NT2/D1 (cell line): ENCODE data around the gene ALLC.

Experiments
- DNase-seq: peaks from one replicate; pipeline ENCODE4 v3.0.0-alpha.2; 2011; ENCODE audit warnings: low read depth, low spot score
- H3K27me3 ChIP-seq: 2 replicates; pipeline ENCODE4 v1.6.0; 2011; ENCODE audit warnings: mild to moderate bottlenecking; ENCODE audit not compliant: insufficient read length, insufficient read depth
- H3K36me3 ChIP-seq: 2 replicates; pipeline ENCODE4 v1.6.1; 2011; ENCODE audit warnings: mild to moderate bottlenecking, low read length, mixed read lengths; ENCODE audit not compliant: insufficient read depth, insufficient read length
- H3K4me1 ChIP-seq: 2 replicates; pipeline ENCODE4 v1.5.1; 2011; ENCODE audit not compliant: insufficient read depth, insufficient read length
- H3K4me3 ChIP-seq: 2 replicates; pipeline ENCODE4 v1.5.1; 2011; ENCODE audit warnings: low read depth; ENCODE audit not compliant: insufficient read length
- H3K9ac ChIP-seq: 2 replicates; pipeline ENCODE4 v1.6.0; 2011; ENCODE audit warnings: low read depth; ENCODE audit not compliant: insufficient read length
- H3K9me3 ChIP-seq: 2 replicates; pipeline ENCODE4 v1.5.1; 2011; ENCODE audit warnings: mild to moderate bottlenecking, low read length; ENCODE audit not compliant: insufficient read depth
- SUZ12 ChIP-seq: IDR thresholded peaks from 2 replicates; pipeline ENCODE4 v1.6.1; 2011; ENCODE audit not compliant: insufficient read length, insufficient read depth; ENCODE audit errors: extremely low read depth
- YY1 ChIP-seq: IDR thresholded peaks from 2 replicates; pipeline ENCODE4 v1.6.1; 2011; ENCODE audit not compliant: insufficient read length, insufficient read depth
- ZNF274 ChIP-seq: IDR thresholded peaks from 2 replicates; pipeline ENCODE4 v1.6.1; 2011; ENCODE audit warnings: mild to moderate bottlenecking, low read depth, low read length

ALLC gene

DNA sequence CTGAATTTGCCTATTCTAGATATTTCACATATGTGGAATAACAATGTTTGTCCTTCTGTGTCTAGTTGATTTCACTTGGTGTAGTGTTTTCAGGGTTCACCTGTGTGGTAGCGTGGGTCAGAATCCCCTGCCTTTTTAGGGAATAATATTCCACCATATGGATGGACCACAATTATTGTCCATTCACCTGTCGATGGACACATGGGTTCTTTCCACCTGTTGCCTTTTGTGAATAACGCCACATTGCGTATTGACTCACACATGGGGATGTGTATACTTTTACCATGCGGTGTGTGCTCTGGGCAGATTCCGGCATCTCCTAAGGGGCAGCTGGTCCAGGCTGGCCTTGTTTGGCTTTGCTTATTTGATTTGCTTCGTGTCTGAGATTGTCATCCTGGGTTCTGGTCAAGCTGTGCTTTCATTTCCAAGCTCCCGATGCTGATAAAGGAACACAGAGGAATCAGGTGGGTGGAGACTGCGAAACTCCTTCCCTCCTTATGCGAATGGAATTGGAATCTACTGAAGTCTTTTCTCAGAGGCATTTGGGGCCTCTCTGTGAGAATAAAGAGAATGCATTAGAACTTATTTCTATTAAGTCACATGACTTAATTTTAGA lies 18.9 kb upstream of the ALLC start:
- no peak for TF ChIP-seq SUZ12
- TF ChIP-seq ZNF274 = no peak
- no peak for TF ChIP-seq YY1

DNA sequence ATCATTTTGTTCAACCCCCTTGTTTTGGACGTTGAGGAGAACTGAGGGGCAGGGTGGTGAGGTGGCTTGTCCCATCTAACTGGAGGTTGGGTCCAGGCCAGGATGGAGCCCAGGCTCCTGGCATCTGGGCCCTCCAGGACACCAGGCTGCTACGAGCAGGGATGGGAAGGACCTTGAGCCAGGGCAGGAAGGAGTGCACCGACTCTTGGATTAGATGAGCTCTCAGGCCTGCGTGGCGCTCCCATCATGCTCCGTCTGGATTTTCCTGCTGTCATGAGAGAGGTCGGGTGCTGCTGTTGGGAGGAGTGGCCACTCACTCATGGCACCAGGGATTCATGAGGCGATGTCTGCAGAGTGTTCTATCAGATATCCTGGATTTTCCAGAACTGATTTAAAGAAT lies 18.3 kb upstream of the ALLC start:
- DNase-seq = no peak
- no peak overlapping the region for H3K4me3 ChIP-seq
- H3K36me3 ChIP-seq = no peaks in the 10 kb centered on the region
- H3K9me3 ChIP-seq = no peaks in the 10 kb centered on the region
- H3K9ac ChIP-seq = no peak overlapping the region
- TF ChIP-seq ZNF274 (no peak), YY1 (no peak), SUZ12 (no peak)
- H3K4me1 ChIP-seq = peaks cover 2% of the 10 kb centered on the region
- no peaks in the 10 kb centered on the region for H3K27me3 ChIP-seq

More for the DNA sequence above, 18.9 kb upstream of the ALLC start:
- no peak for DNase-seq
- H3K36me3 ChIP-seq = no peaks in the 10 kb centered on the region
- H3K4me1 ChIP-seq = peaks cover 2% of the 10 kb centered on the region
- H3K9ac ChIP-seq = no peak overlapping the region
- H3K27me3 ChIP-seq = no peaks in the 10 kb centered on the region
- no peaks in the 10 kb centered on the region for H3K9me3 ChIP-seq
- H3K4me3 ChIP-seq = no peak overlapping the region

DNA sequence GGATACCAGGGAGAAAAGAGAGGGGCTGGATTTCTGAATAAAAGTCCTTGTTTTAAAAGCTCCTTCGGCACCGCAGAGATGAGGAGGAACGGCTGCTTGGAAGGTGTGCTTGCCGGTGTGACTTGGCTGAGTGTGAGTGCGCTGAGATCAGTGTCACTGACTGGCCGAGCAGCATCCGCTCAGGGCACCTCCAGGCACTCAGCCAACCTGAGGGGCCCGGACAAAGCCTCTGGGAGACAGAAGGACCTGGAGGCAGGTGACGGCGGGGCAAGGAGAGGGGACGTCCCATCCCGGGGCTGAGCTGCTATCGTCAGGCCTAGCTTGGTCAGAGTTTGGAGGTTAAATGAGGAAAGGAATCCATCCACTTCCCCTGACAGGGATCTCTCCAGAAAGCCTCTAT lies 16.8 kb upstream of the ALLC start:
- no peak for DNase-seq
- Histone ChIP-seq H3K9ac (no peak overlapping the region), H3K9me3 (peaks cover 6% of the 10 kb centered on the region; the same call in 1 of the 2 replicates), H3K27me3 (no peaks in the 10 kb centered on the region), H3K36me3 (no peaks in the 10 kb centered on the region), H3K4me3 (no peak overlapping the region), H3K4me1 (no peaks in the 10 kb centered on the region)
- TF ChIP-seq SUZ12 (no peak), YY1 (no peak), ZNF274 (no peak)

DNA sequence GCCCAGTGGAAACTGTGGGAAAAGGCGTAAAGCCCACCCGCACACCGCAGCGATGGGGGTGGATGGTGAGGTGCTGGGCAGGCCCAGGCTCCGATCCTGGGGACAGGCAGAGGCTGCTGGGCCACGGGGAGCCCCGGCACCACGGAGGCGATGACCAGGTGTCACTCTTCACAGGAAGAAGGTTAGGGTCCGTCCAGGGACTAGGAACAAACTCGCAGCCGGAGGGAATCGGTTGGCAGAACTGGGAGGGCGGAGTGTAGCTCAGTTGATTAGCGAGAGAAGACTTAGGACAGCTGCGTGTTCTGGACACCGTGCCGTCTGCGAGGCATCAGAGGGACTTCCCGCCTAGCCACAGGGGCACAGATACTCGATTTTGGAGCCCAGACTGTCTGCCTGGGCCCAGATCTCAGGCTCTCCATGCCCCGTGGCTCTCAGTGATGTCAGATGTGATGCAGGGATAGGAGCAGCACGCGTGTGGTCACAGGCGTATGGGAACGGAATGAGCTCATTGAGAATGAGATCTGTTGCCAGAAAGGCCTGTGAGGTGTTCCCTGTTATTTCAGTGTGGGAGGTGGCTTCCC lies 16.1 kb upstream of the ALLC start:
- DNase-seq = no peak
- no peak for TF ChIP-seq ZNF274
- no peak for TF ChIP-seq YY1
- no peak for TF ChIP-seq SUZ12

DNA sequence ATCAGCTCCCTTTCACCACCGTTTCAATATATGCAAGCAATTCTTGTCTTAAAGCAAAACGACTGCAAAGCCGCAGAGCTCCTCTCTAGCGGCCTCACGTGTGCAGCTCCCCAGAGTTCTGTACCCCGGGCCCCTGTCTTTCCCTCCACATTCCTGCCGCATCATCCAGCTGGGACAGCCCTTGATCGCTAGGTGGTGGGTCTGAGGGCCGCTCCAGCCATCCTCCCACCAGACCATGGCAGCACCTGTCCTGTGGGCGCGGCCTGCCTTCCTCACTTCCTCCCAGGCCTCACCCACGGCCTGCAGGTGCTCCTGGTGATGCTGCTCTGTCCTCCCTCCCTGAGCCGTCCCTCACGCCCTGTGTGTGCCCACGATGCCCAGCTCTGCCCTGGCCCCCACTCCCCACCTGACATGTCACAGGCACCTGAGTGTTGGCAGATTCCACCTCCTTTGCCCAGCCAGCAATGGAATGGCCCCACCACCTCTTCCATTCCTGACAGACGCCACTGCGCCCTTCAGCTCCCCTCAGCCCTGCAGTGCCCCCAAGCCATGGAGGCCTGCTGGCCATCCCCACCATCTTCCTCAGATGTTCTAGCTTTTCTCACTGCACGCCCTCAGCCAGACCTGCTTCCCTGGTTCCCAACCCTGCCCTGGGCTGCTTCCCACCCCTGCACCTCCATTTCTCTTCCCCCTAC lies 15.3 kb upstream of the ALLC start:
- Histone ChIP-seq H3K4me1 (no peaks in the 10 kb centered on the region), H3K27me3 (no peaks in the 10 kb centered on the region)

More for the DNA sequence above, 16.1 kb upstream of the ALLC start:
- no peak overlapping the region for H3K4me3 ChIP-seq
- no peaks in the 10 kb centered on the region for H3K27me3 ChIP-seq
- H3K9me3 ChIP-seq = peaks cover 6% of the 10 kb centered on the region; the same call in 1 of the 2 replicates
- no peaks in the 10 kb centered on the region for H3K4me1 ChIP-seq
- no peak overlapping the region for H3K9ac ChIP-seq
- H3K36me3 ChIP-seq = no peaks in the 10 kb centered on the region

DNA sequence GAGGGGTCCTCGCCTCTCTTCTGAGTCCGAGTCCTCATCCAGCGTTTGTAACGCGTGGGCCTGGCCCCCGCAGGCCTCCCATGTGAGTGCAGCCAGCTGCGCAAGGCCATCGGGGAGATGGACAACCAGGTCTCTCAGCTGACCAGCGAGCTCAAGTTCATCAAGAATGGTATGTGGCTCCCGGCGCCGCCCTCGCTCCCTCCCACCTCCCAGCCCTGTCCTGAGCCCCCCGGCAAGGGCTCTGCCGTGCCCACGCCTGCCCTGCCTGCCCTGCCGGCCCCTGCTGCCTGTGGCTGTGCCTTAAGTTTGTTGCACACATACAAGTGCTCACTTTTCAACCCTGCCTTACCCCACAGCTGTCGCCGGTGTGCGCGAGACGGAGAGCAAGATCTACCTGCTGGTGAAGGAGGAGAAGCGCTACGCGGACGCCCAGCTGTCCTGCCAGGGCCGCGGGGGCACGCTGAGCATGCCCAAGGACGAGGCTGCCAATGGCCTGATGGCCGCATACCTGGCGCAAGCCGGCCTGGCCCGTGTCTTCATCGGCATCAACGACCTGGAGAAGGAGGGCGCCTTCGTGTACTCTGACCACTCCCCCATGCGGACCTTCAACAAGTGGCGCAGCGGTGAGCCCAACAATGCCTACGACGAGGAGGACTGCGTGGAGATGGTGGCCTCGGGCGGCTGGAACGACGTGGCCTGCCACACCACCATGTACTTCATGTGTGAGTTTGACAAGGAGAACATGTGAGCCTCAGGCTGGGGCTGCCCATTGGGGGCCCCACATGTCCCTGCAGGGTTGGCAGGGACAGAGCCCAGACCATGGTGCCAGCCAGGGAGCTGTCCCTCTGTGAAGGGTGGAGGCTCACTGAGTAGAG lies 14.4 kb upstream of the ALLC start:
- Histone ChIP-seq H3K27me3 (no peaks in the 10 kb centered on the region), H3K4me1 (no peaks in the 10 kb centered on the region), H3K36me3 (no peaks in the 10 kb centered on the region), H3K4me3 (no peak overlapping the region), H3K9me3 (peaks cover 6% of the 10 kb centered on the region; the same call in 1 of the 2 replicates), H3K9ac (no peak overlapping the region)
- TF ChIP-seq ZNF274 (no peak), YY1 (no peak), SUZ12 (no peak)
- no peak for DNase-seq

More for the DNA sequence above, 15.3 kb upstream of the ALLC start:
- no peaks in the 10 kb centered on the region for H3K36me3 ChIP-seq
- DNase-seq = no peak
- H3K4me3 ChIP-seq = no peak overlapping the region
- TF ChIP-seq ZNF274 (no peak), YY1 (no peak), SUZ12 (no peak)
- H3K9me3 ChIP-seq = peaks cover 6% of the 10 kb centered on the region; the same call in 1 of the 2 replicates
- H3K9ac ChIP-seq = no peak overlapping the region

DNA sequence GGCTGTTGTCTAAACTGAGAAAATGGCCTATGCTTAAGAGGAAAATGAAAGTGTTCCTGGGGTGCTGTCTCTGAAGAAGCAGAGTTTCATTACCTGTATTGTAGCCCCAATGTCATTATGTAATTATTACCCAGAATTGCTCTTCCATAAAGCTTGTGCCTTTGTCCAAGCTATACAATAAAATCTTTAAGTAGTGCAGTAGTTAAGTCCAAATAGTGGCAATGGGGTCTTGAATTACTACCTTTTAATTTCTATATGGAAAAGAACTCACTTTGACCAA lies 13.8 kb upstream of the ALLC start:
- no peak overlapping the region for H3K9ac ChIP-seq
- no peaks in the 10 kb centered on the region for H3K27me3 ChIP-seq
- peaks cover 6% of the 10 kb centered on the region; the same call in 1 of the 2 replicates for H3K9me3 ChIP-seq
- no peaks in the 10 kb centered on the region for H3K4me1 ChIP-seq
- no peak overlapping the region for H3K4me3 ChIP-seq
- DNase-seq = no peak
- no peaks in the 10 kb centered on the region for H3K36me3 ChIP-seq
- TF ChIP-seq ZNF274 (no peak), YY1 (no peak), SUZ12 (no peak)
